Stimulated activated CD8-positive, alpha-beta memory T cell treated with anti-CD3 and anti-CD28 coated beads, Interleukin-7, amount 100 ng/mL, for 1 hour (primary cell): ENCODE measurements around the gene ZNF48.

ENCODE experiments used
- DNase-seq, 2 donors: peaks; one replicate each; pipeline ENCODE4 v3.0.0-alpha.2; 2020; ENCODE audit warnings: low read depth in 2 of 2

Gene ZNF48

GRCh38 chr16:30407804-30408534 lies 12.7 kb downstream of the ZNF48 start:
- DNase-seq: no peak

DNA sequence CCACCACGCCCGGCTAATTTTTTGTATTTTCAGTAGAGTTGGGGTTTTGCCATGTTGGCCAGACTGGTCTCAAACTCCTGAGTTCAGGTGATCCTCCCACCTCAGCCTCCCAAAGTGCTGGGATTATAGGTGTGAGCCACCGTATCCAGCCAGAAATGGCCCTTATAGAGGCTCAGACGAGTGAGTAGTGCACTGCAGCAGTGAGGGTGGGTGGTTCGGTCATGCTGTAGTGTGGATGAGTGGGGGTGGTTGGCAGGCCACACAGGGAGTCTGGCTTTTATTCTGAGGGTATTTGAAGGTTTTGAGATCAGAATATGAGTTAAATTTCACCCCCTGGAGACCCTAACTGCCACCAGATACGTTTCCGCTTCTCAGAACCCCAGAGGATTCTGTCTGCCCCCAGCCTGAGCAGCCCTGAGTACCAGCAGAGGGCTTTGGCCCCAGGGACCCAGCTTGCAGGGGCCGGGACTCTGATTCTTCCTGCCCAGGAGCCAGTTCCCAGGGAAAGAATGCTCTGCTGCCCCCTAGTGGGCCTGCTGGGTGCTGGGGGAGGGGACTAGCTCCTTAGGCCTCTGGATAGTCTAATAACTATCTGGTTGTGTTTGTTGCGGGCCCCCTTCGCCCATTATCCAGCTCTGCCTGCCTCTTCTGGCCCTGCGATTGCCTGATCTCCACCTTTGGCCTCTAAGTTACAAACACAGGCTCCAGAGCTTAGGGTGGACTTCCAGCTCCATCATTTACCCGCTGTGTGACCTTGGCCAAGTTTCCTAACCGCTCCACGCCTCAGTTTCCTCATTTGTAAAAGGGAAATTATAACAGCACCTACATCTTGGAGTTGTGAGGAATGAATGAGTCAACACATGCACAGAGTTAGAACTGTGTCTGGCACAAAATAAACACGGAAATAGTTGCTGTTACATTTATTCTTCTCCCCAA lies 14.2 kb downstream of the ZNF48 start:
- peak; percentile 87 to 95 for DNase-seq

DNA sequence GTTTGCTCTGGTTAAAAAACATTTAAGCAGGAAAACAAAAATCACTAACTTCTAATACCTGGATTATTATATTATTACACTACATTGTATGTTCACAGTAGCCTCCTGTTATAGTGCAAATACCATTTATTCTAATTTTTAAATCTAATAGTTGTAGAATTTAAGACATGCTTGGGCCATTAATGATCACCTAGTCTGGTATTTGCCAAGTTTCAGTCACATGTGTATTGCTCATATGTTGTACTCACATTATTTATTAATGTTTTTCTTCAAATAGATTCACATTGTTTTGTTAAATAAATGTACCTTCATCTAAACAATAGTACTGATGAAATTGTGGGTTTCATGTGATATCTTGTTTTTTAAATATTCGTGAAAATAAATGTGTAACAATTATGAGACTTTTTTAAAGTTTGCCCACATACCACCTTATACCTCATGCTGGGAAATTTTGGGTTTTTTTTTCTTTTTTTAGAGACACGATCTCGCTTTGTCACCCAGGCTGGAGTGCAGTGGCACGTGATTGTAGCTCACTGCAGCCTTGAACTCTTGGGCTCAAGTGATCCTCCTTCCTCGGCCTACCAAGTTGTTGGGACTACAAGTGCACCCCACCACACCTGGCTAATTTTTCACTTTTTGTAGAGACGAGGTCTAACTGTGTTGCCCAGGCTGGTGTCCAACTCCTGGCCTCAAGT lies 18.0 kb downstream of the ZNF48 start:
- DNase-seq: no peak

DNA sequence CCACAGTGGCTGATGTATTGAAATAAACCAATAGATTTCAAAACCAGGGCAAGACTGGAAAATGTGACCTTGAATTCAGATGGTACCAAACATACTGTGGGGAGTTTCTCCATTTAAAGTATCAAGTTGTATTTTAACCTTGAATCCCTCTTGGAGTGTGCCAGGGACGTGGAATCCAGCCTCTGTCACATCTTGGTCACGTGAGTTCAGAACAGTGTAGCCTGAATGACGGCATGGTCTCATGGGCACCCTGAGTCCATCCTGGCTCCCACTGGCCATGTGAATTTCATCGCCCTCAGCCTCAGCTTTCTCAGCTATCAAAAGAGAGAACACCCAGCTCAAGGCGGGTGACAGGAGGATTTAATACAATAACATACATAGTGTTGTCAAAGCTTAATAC lies 18.9 kb downstream of the ZNF48 start:
- no peak for DNase-seq

DNA sequence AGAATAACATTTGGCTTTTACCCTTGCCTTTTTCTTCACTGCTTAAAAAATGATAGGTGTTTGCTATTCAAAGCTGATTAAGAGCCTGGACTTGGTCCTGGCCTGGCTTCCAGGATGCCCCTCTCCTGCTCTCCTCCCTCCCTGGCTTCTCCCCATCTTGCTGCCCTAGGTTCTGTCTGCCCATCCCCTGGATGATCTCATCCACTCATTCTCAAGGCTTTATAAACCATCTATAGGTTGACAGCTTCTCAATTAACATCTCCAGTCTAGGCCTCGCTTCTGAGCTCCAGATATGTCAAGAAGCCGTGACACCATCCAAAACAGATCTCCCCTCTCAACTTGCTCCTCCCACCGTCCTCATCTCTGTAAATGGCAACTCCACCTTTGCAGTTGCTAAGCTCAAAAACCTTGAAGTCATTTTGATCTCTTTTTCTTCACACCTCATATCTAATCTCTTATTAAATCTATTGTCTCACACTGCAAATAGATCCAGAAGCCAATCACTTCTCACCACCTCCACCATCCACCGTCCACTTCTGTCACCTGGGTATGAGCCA lies 20.9 kb downstream of the ZNF48 start:
- no peak for DNase-seq

DNA sequence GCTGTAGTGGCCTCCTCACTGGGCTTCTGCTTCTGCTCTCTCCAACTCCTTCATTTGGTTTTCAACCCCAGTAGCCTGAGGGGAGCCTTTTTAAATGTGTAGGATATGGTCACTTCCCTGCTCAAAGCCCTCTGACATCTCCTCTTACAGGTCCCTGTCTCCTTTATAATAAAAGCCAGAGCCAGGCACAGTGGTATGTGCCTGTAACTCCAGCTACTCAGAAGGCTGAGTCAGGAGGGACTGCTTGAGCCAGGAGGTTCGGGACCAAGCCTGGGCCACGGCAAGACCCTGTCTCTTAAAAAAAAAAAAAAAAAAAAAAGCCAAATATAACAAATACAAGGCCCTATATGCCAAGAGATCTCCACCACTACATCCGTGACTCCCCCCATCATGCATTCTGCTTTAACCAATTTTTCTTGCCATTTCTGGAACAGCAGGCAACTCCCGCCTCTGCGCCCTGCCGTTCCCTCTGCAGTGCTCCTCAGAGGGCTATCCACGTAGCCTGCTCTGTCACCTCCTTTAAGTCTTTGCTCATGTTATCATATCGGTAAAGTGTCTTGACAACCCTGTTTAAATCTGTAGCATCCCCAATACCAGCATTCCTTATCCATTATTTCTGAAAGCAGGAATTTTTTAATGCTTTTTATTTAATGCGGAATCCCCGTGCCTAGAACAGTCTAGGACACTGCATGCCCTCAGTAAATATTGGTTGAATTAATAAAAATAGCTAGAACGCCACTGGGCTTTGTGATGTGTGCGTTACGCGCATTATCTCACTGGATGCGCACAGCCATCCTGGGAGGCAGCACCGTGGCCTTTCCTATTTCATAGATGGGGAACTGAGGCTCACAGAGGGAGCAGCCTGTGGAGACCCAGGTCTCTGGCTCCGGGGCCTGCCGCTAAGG lies 21.7 kb downstream of the ZNF48 start:
- DNase-seq: no peak

DNA sequence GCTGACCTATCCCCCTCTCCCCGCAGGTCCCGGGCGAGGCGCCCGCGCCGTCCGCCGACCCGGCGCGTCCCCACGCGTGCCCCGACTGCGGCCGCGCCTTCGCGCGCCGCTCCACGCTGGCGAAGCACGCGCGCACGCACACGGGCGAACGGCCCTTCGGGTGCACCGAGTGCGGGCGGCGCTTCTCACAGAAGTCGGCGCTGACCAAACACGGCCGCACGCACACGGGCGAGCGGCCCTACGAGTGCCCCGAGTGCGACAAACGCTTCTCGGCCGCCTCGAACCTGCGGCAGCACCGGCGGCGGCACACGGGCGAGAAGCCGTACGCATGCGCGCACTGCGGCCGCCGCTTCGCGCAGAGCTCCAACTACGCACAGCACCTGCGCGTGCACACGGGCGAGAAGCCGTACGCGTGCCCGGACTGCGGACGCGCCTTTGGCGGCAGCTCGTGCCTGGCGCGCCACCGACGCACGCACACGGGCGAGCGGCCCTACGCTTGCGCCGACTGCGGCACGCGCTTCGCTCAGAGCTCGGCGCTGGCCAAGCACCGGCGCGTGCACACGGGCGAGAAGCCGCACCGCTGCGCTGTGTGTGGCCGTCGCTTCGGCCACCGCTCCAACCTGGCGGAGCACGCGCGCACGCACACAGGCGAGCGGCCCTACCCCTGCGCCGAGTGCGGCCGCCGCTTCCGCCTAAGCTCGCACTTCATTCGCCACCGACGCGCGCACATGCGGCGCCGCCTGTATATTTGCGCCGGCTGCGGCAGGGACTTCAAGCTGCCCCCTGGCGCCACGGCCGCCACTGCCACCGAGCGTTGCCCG lies 22.5 kb downstream of the ZNF48 start:
- DNase-seq: peak; percentile 67 to 73

DNA sequence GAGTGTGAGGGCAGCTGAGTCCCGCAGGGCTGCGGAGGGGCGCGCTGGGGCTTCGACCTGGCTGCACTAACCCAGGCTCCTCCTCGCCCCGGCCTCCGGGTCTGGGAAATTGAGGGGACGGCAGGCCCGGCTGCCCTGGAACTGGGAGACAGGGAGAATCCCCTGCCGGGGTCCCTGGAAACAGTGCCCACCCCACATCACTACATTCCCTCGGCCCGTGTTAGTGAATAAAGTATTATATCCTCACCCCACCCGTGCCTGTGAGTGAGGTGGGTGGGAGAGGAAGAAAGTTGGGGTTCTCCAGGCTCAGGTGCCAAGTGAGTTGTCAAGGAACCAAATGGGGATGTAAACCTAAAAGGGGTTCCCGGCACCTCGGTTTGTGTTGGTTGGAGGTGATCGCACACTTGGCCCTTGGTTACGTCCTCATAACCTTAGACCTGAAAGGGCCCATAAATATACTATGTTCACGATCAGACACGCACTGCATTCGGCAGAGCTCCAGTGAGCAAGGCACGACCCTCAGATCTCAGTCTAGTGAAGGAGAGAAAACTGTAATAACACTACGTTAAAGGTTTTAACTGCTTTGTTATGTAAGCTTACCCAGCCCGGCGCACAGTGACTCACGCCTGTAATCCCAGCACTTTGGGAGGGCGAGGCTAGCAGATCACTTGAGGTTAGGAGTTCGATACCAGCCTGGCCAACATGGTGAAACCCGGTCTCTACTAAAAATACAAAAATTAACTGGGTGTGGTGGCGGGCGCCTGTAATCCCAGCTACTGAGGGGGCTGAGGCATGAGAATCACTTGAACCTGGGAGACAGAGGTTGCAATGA lies 23.3 kb downstream of the ZNF48 start:
- DNase-seq: no peak

GRCh38 chr16:30421010-30421409 lies 25.8 kb downstream of the ZNF48 start:
- DNase-seq: no peak

- no peak for DNase-seq
Observed at GRCh38 chr16:30428055-30428454, 32.8 kb downstream of the ZNF48 start.

DNA sequence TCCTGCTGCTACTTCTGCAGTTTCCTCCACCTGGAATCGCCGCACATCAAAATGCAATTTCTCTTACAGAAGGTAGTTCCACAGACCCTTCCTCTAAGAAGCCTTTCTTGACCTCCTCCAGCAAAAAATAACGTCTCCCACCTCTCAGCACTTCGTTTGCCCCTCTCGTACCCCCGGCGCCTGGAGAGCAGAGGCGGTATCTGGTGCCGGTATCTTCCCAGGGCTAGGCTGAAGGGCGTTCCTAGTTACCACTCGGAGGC lies 34.1 kb downstream of the ZNF48 start:
- DNase-seq: no peak

GRCh38 chr16:30429678-30430427 lies 34.6 kb downstream of the ZNF48 start, which contains the start of gene DCTPP1:
TSS of gene DCTPP1 (minus strand) at chr16:30430030. CDS start at chr16:30429980, 50 bp downstream.
- peak; percentile 83 to 89 for DNase-seq

- no peak for DNase-seq
Observed at GRCh38 chr16:30430428-30430970, 35.3 kb downstream of the ZNF48 start.

GRCh38 chr16:30434852-30435251 lies 39.6 kb downstream of the ZNF48 start:
- DNase-seq: no peak

GRCh38 chr16:30437511-30438046 lies 42.4 kb downstream of the ZNF48 start:
- no peak for DNase-seq

DNA sequence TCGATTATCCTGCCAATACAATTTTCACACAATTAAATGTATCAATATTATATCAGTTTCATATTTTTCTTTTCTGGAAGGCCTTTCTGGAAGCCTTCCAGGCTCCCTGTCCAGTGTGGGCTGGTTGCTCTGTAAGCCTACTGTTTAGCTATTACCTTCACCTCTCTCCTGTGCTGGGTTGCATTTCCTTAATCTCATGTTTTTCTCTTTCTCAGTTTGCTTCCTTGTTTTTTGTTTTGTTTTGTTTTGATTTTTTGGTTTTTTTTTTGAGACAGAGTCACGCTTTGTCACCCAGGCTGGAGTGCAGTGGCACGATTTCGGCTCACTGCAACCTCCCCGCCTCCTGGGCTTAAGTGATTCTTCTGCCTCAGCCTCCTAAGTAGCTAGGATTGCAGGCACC lies 43.6 kb downstream of the ZNF48 start:
- DNase-seq: no peak

- DNase-seq: no peak
Observed at GRCh38 chr16:30439720-30440348, 44.6 kb downstream of the ZNF48 start.

DNA sequence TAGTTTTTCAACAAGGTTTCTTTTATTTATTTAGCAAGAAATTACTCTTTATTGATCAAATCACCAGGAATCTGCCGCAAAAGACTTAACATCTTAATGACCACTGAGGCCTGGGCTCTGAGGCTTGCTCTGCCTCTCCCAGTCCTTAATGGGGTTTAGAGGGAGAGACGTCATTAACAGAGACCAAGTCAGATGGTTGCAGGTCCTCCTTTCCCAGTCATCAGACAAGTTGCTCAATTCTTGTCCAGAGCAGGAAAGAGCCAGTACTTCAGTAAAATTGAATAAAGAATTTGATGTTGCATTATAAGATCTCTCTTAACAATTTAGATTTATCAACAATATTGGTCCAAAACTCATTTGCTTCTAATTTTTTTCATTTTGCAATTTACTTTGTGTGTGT lies 48.4 kb downstream of the ZNF48 start:
- DNase-seq: no peak
